RKO (cell line): ENCODE measurements around the gene VAMP5.
"Not testable (repeated sequence)": the region's sequence is repeated elsewhere in the genome, so short reads cannot be mapped to it uniquely, and the experiment has no call there.

Experiments
- DNase-seq: peaks from one replicate; pipeline ENCODE4 v3.0.0-alpha.2; 2016; ENCODE audit warnings: low spot score

The VAMP5 gene

DNA sequence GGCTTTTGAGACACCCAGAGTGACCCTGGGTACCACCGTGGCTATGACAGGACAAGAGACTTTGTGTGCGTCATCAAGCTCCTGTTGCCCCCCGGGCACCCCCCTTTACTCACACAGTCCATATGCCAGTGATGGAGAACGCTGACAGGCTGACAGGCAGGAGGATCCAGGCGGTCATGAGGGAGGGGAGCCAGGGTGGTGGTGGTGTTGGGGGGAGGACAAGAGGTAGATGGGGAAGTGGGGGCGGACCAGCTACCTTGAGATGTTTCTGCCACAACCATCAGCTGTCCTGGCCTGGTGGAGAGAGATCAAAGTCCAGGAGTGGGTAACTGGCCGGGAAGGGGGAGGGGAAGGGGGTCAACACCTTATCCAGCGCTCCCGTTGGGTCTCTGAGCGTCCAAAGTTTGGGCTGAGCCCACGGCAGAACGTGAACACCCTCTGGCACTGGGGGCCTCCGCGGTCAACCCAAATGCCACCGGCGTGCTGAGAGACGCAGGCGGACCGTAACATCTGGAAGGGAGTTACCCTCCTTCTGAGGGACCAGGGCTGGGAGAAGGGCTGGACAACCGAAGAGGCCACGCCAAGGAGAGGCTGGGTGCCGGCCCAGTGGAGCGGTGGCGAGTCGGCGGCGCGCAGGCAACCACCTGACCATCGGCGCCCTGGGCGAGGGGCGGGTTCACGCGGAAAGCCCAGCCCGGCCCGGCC, 17.7 kb downstream of the VAMP5 start:
- no peak for DNase-seq

DNA sequence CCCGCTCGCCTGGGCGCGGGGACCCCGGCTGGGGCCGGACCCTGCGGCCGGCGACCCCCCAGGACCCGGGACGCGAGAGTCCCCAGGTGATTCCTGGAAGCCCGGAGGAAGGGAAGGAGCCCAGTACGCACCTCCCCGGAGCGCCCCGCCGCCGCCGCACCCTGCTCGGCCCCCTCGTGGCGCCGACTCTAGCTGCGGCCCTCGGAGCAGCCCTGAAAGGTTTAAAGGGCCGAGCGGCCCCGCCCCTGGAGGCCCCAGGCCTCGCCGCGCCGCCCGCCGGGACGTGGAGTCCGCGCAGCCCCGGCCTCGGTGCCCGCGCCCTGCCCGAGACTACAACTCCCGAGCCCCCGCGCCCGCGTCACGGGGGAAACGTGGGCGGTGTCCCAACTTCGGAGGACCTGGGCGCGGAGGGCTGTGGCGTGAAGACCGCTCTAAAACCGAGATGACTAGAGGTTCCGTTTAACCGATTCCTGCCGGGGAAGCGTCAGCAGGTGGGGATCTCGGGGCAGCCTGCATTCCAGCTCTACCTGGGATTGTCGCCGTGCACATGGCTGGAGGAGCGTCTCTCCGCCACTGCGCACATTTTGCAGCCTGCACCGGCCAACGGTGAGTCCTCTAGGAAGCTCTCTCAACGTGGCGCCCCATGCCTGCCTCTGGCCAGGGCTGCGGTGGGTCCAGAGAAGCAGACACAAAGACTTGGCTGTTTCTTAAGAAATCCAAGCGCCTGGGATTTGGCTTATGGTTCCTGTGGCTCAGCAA, 18.4 kb downstream of the VAMP5 start, which contains the start of gene TMEM150A:
TMEM150A (minus strand) TSS at position 223 of the 759 bp plus-strand sequence. CDS start 750 bp downstream, outside the sequence.
- DNase-seq, result peak; percentile 90

- DNase-seq, result not testable (repeated sequence)
Observed at GRCh38 chr2:85604133-85604444, 19.9 kb downstream of the VAMP5 start.

DNA sequence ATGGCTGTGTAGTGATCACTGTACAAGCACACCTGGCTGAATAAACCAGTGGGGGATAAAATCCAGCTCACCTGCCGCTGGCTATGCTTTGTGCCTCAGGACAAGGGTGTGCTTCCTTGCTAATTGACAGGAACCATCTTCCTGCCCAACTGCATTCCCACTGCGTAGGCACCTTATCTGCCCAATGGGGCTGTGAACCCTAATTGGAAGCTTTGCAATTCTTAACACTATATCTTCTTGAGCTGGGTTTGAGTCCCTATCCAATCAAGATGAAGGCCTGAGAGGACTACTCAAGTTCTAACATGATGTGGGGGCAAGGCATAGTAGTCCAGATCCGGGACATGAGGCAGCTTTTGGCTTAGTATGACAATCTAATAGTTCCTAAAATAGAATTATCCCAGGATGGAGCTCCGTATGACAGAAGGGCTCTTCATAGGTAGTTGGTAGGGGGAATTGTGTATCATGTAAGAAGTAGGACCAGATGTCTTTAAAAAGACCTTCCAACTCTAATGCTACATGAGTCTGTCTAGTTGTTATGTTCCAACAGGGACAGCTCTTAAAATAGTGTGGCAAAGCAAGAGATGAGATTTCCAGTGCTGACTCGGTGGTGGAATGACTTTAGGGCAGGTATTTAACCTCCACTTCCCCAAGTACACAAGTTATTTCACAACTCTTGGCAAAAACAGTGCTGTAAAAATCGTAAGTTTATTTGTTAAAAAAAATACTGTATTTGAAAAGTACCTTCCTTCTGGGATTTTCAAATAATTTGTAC, 20.5 kb downstream of the VAMP5 start:
- no peak for DNase-seq

DNA sequence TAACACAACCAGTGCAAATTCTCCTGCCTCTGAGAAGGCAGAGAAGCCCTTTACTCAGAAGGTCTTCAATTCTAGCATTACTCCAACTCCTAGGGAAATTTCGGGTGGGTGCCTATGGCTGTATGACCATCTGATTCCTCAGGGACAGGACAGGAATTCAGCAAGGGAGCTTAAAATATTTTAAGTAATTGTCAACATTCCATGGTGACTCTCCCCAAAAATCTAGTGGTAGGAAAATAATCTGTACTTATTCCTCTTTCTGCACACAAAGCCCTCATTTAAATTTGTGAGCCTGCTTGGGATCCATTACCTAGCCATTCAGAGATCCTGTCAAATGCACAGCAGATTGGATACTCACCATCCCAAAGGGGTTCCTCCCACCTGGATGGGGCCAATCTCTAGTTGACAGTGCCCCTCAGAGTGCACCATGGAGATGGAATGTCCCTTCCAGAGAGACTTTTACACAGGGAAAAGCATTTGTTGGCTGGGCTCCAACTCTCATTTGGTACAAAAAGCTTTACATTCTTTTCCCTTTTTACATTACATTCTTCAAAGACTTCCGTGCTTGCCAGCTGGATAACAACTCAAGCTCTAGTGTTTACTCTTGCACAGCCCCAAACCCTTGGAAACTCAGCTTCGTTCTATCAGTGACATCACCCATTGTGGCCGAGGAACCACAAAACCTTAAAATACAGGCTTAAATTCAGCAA, 21.3 kb downstream of the VAMP5 start:
- no peak for DNase-seq

DNA sequence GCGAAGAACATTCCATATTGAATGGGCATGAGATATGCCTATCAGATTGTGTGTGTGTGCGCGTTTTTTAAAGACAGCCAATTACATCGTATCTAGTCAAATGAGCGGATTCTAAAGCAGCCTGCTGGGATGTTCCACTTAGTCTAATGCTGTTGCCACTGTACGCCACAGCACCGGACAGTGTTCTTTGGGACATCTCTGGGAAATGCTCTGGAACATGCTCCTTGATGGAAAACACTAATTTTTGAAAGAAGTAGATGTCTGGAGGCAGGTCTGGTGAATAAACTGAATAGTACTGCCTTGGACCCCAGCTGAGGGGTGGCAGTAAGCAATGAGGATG, 21.9 kb downstream of the VAMP5 start:
- no peak for DNase-seq

DNA sequence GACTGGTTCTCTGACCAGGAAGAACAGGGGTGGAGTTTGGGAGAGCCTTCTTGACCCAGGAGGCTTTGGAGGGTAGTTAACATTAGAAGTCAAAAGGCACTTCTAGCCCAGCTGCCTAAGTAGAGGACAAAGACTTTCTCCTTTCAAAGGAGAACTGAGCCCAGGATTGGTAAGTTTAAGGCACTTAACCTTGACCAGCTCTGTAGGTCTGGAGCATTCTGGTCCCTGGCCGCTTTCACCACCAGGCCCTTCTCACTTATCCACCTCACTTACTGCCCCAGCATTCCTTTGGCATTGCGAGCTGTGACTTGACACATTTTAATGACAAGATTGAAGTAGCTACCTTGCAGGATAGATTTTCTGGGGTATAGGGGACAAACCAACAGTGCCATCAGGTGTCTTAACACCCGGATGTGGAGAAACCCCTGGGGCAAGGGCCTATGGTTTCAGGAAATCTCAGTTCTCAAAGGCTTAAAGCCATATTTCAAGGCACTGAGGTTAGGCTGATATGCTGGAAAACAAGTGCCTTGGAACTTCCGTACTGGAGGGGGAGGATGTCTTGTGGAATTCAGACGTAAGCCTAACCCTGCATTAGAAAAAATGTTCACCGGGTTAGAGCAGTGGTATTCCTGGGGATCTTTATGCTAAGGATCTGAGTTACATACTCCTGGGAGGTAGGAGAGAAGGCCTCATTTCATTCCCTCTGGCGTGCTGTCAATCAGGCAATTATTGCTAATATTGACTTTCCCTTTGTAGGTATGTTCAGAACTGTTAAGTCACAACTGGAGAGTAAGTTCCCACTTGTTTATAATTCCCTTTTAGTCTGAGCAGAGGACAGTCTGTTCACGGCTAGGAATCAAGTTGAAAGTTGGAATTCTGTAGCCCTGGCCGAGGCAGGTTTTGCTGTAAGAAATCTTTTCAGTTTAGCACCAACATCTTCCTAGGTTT, 23.3 kb downstream of the VAMP5 start:
- no peak for DNase-seq

GRCh38 chr2:85611217-85611704, 27.0 kb downstream of the VAMP5 start:
- DNase-seq, result no peak

DNA sequence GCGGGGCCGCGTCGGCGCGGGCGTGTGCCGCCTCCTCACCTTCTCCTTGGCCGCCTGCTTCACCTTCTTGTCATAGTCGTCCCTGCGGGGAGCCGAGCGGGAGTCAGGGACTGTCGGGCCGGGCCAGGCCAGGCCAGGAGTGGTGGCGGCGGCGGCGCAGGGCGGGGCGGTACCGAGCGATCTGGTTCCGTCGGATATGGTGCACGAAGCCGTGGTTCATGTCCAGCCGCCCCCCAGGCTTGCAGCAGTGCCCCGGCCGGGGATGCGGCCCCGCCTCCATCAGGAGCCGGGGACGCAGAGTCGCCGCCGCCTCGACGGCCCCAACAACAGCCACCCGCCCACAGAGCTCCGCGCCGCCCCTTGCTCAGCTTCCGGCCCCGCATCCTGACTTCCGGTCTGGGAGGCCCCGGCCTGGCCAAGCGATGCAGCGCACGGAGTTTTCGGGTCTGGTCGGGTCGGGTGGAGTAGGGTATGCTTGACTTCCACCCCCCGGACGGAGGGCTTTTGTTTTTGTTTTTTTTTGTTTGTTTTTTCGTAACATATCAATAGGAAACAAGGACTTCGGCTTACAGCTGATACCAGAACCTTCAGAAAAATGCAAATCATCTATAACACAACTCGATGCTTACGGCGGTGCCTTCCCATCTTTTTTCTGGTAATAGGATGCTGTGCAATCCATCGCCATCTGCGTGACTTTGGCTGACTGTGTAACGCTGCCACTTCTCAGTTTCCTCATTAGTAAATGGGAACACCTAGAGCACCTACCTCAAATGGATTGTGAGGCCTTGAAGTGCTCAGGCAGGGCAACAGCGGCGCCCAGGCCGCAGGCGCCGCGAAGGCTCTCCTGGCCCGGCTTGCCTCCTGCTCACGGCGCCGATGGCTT, 27.7 kb downstream of the VAMP5 start, which contains the start of gene C2orf68:
C2orf68 (minus strand) TSS at position 362 of the 883 bp plus-strand sequence; CDS start at position 280, 82 bp downstream.
- peak; percentile 91 for DNase-seq

DNA sequence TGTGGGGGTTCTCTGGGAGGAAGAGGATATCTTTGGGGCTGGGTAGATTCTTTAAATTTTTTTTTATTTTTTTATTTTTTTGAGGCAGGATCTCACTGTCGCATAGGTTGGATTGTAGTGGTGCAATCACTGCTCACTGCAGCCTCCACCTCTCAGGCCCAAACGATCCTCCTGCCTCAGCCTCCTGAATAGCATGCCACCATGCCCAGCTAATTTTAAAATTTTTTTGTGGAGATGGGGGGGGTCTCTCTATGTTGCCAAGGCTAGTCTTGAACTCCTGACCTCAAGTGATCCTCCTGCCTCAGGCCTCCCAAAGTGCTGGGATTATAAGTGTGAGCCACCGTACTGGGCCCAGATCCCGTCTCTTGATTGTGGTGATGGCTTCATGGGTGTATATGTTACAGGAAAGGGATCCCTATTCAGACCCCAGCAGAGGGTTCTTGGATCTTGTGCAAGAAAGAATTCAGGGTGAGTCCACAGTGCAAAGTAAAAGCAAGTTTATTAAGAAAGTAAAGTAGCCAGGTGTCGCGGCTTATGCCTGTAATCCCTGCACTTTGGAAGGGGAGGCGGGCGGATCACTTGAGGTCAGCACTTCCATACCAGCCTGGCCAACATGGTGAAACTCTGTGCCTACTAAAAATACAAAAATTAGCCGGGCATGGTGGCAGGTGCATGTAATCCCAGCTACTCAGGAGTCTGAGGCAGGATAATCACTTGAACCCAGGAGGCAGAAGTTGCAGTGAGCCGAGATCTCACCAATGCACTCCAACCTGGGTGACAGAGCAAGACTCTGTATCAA, 29.7 kb downstream of the VAMP5 start:
- no peak for DNase-seq

DNA sequence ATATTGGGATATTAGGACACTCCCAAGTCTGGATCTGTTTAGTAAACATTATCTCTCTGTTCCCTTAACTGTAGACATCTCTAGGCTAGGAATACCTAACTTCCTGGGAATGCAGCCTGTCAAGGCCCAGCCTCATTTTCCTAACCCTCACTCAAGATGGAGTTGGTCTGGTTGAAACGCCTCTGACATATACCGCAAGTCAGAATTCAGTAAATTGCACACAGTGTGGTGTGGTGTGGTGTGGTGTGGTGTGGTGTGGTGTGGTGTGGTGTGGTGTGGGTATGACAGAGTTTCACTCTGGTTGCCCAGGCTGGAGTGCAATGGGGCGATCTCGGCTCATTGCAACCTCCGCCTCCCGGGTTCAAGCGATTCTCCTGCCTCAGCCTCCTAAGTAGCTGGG, 30.5 kb downstream of the VAMP5 start:
- not testable (repeated sequence) for DNase-seq

DNA sequence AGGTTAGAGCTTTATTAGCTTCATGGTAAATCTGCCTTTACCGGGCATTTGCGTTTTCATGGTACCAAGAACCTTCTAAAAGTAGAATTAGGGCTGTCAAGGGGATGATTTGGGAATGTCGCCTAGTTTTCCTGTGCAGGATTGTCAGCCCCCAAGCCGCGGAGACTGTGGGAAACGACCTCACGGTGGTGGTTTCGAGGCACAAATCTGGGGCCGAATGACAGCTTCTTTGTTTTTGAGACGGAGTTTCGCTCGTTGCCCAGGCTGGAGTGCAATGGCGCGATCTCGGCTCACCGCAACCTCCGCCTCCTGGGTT, 31.1 kb downstream of the VAMP5 start:
- DNase-seq, result no peak

- not testable (repeated sequence) for DNase-seq
Observed at GRCh38 chr2:85617723-85618122, 33.5 kb downstream of the VAMP5 start.

- DNase-seq, result no peak
Observed at GRCh38 chr2:85619617-85620016, 35.4 kb downstream of the VAMP5 start.

DNA sequence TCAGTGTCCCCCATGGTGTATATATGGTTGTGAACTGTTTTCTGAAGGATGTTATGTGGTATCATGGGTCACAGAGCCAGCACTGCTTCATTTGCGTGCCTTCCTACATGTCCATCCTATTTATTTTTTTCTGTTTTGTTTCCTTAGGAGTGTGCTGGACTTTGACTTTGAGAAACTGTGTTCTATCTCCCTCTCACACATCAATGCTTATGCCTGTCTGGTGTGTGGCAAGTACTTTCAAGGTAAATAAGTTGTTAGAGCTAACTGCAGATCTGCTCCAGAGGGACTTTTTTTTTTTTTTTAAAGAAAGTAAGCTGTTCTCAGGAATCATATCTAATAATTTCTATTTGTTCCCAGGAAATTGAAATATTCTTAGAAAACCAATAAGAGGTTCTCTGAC, 37.1 kb downstream of the VAMP5 start:
- no peak for DNase-seq

DNA sequence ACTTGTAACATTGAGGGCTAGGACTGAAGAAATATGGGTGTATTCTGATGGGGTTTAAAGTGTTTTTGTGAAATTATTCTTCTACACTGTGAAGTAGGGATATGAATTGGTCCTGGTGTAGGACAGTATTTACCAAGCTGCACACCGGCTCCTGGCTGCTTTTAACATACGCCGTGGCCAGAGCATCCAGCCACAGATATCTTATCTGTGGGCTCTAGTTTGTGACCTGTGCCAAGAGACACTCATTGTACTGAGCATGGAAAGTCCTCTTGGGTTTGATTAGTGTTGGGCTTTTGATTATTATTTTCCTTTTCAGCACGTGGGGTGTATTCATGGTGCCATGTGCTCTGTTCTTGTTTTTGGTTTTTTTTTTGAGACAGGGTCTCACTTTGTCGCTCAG, 39.8 kb downstream of the VAMP5 start:
- DNase-seq, result no peak

GRCh38 chr2:85628658-85629057, 44.4 kb downstream of the VAMP5 start:
- DNase-seq, result no peak

GRCh38 chr2:85631316-85631715, 47.1 kb downstream of the VAMP5 start:
- DNase-seq, result no peak

- DNase-seq, result no peak
Observed at GRCh38 chr2:85635011-85635410, 50.8 kb downstream of the VAMP5 start.
